Measurements from ENCODE around the gene ANGPTL2.

The ANGPTL2 gene

GRCh38 chr9:127075624-127076372 lies 46.6 kb downstream of the ANGPTL2 start:
- no peak overlapping the region for H3K4me3 ChIP-seq (ENCODE audit: low read depth, low read length)
- TF ChIP-seq CTCF (IDR thresholded peaks at IDR 0.05; ENCODE audit: low read depth, low read length) (no peak), POLR2A (IDR thresholded peaks at IDR 0.05; ENCODE audit: extremely low read depth, insufficient read length) (no peak), MAX (IDR thresholded peaks at IDR 0.05; ENCODE audit: low read depth, low read length) (no peak), MYC (IDR thresholded peaks at IDR 0.05; ENCODE audit: low read depth, low read length) (no peak)
- DNase-seq (ENCODE audit: low read depth) = no peak

DNA sequence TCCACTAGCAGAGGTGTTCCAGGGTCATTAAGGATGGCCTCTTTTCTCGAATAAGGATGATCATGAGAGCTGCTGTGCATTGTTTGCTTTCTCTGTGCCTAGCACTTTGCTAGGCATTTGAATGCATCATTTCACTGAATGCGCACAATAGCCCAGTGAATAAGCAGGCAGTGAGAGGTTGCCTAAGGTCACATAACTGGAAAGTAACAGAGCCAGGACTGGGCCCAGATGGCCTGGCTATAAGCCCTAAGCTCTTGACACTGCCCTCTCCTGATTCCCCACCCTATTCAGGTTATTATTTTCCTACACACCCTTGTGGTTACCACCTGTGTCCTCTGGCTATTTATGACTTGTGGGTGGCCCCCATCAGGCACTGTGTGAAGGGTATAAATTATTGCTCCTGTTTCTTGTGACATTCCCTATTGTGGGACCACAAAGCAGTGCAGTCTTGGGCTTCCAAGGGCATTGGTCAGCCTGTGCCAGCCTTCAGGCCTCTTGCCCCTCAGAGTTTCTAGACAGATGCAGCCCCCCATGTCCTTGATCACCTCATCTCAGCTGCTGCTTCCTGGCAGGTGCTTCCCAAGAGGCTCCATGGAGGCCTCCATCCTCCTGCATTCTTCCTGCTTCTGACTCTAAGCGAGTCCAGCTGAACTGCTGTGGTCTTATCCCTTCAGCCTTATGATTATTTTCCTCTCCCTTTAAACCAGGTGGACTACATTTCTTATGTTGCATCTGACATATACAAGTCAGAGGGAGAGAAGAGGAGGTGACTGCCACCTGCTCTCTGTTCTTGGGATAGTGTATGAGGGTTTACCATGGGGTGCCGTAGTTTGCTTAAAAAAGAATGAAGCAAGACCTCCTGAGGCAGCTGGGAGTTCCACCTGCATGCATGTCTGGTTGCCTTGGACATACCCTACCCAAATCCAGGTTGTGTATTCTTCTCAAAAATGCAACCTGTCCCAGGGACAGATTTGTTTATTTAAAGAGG lies 47.6 kb downstream of the ANGPTL2 start:
- TF ChIP-seq MAX (IDR thresholded peaks at IDR 0.05; ENCODE audit: low read depth, low read length) (no peak), CTCF (IDR thresholded peaks at IDR 0.05; ENCODE audit: low read depth, low read length) (no peak), MYC (IDR thresholded peaks at IDR 0.05; ENCODE audit: low read depth, low read length) (no peak), POLR2A (IDR thresholded peaks at IDR 0.05; ENCODE audit: extremely low read depth, insufficient read length) (no peak)
- DNase-seq (ENCODE audit: low read depth) = no peak
- no peak overlapping the region for H3K4me3 ChIP-seq (ENCODE audit: low read depth, low read length)

GRCh38 chr9:127067603-127068220 lies 54.7 kb downstream of the ANGPTL2 start:
- no peak overlapping the region for H3K4me3 ChIP-seq (ENCODE audit: low read depth, low read length)
- no peak for DNase-seq (ENCODE audit: low read depth)
- TF ChIP-seq MAX (IDR thresholded peaks at IDR 0.05; ENCODE audit: low read depth, low read length) (no peak), MYC (IDR thresholded peaks at IDR 0.05; ENCODE audit: low read depth, low read length) (no peak), CTCF (IDR thresholded peaks at IDR 0.05; ENCODE audit: low read depth, low read length) (no peak), POLR2A (IDR thresholded peaks at IDR 0.05; ENCODE audit: extremely low read depth, insufficient read length) (no peak)

DNA sequence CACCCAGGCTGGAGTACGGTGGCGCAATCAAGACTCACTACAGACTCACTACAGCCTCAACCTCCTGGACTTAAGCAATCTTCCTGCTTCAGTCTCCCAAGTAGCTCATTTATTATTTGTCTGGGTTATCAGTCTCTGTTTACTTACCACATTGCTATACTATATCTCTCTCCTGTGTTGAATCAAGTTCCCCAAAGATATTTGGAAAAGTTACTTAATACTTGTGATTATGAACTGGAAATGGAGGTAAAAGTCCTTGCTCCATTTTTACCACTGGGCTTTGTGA lies 55.6 kb downstream of the ANGPTL2 start:
- H3K4me3 ChIP-seq (ENCODE audit: low read depth, low read length) = no peak overlapping the region
- no peak for TF ChIP-seq CTCF (IDR thresholded peaks at IDR 0.05; ENCODE audit: low read depth, low read length)
- peak; percentile 75 for DNase-seq (ENCODE audit: low read depth)

GRCh38 chr9:127066060-127066850 lies 56.2 kb downstream of the ANGPTL2 start:
- H3K4me3 ChIP-seq (ENCODE audit: low read depth, low read length) = no peak overlapping the region
- DNase-seq (ENCODE audit: low read depth) = no peak
- TF ChIP-seq CTCF (IDR thresholded peaks at IDR 0.05; ENCODE audit: low read depth, low read length) (no peak), MAX (IDR thresholded peaks at IDR 0.05; ENCODE audit: low read depth, low read length) (no peak), MYC (IDR thresholded peaks at IDR 0.05; ENCODE audit: low read depth, low read length) (no peak), POLR2A (IDR thresholded peaks at IDR 0.05; ENCODE audit: extremely low read depth, insufficient read length) (no peak)

All from NB4 (cell line).